ENCODE data around the gene ITGB3. TPM values are rescaled to one million over a fixed set of nuclear protein-coding genes. Genes with fewer than 3 reads are reported as not detected.

Gene ITGB3
- total and polyA plus RNA-seq, 2 of the 8 experiments (the other 6 are each of a cell fraction or from before 2014, with no cell fraction given), result 0.08 to 0.09 TPM

- TF ChIP-seq, protein P1, sequence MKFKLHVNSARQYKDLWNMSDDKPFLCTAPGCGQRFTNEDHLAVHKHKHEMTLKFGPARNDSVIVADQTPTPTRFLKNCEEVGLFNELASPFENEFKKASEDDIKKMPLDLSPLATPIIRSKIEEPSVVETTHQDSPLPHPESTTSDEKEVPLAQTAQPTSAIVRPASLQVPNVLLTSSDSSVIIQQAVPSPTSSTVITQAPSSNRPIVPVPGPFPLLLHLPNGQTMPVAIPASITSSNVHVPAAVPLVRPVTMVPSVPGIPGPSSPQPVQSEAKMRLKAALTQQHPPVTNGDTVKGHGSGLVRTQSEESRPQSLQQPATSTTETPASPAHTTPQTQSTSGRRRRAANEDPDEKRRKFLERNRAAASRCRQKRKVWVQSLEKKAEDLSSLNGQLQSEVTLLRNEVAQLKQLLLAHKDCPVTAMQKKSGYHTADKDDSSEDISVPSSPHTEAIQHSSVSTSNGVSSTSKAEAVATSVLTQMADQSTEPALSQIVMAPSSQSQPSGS (IDR thresholded peaks at IDR 0.05; ENCODE audit: low read length), result no peak
- TF ChIP-seq, protein P2, sequence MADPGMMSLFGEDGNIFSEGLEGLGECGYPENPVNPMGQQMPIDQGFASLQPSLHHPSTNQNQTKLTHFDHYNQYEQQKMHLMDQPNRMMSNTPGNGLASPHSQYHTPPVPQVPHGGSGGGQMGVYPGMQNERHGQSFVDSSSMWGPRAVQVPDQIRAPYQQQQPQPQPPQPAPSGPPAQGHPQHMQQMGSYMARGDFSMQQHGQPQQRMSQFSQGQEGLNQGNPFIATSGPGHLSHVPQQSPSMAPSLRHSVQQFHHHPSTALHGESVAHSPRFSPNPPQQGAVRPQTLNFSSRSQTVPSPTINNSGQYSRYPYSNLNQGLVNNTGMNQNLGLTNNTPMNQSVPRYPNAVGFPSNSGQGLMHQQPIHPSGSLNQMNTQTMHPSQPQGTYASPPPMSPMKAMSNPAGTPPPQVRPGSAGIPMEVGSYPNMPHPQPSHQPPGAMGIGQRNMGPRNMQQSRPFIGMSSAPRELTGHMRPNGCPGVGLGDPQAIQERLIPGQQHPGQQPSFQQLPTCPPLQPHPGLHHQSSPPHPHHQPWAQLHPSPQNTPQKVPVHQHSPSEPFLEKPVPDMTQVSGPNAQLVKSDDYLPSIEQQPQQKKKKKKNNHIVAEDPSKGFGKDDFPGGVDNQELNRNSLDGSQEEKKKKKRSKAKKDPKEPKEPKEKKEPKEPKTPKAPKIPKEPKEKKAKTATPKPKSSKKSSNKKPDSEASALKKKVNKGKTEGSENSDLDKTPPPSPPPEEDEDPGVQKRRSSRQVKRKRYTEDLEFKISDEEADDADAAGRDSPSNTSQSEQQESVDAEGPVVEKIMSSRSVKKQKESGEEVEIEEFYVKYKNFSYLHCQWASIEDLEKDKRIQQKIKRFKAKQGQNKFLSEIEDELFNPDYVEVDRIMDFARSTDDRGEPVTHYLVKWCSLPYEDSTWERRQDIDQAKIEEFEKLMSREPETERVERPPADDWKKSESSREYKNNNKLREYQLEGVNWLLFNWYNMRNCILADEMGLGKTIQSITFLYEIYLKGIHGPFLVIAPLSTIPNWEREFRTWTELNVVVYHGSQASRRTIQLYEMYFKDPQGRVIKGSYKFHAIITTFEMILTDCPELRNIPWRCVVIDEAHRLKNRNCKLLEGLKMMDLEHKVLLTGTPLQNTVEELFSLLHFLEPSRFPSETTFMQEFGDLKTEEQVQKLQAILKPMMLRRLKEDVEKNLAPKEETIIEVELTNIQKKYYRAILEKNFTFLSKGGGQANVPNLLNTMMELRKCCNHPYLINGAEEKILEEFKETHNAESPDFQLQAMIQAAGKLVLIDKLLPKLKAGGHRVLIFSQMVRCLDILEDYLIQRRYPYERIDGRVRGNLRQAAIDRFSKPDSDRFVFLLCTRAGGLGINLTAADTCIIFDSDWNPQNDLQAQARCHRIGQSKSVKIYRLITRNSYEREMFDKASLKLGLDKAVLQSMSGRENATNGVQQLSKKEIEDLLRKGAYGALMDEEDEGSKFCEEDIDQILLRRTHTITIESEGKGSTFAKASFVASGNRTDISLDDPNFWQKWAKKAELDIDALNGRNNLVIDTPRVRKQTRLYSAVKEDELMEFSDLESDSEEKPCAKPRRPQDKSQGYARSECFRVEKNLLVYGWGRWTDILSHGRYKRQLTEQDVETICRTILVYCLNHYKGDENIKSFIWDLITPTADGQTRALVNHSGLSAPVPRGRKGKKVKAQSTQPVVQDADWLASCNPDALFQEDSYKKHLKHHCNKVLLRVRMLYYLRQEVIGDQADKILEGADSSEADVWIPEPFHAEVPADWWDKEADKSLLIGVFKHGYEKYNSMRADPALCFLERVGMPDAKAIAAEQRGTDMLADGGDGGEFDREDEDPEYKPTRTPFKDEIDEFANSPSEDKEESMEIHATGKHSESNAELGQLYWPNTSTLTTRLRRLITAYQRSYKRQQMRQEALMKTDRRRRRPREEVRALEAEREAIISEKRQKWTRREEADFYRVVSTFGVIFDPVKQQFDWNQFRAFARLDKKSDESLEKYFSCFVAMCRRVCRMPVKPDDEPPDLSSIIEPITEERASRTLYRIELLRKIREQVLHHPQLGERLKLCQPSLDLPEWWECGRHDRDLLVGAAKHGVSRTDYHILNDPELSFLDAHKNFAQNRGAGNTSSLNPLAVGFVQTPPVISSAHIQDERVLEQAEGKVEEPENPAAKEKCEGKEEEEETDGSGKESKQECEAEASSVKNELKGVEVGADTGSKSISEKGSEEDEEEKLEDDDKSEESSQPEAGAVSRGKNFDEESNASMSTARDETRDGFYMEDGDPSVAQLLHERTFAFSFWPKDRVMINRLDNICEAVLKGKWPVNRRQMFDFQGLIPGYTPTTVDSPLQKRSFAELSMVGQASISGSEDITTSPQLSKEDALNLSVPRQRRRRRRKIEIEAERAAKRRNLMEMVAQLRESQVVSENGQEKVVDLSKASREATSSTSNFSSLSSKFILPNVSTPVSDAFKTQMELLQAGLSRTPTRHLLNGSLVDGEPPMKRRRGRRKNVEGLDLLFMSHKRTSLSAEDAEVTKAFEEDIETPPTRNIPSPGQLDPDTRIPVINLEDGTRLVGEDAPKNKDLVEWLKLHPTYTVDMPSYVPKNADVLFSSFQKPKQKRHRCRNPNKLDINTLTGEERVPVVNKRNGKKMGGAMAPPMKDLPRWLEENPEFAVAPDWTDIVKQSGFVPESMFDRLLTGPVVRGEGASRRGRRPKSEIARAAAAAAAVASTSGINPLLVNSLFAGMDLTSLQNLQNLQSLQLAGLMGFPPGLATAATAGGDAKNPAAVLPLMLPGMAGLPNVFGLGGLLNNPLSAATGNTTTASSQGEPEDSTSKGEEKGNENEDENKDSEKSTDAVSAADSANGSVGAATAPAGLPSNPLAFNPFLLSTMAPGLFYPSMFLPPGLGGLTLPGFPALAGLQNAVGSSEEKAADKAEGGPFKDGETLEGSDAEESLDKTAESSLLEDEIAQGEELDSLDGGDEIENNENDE (IDR thresholded peaks at IDR 0.05; ENCODE audit: insufficient replicate concordance, low read length), result no peak
- no peak for TF ChIP-seq E2F6 (IDR thresholded peaks at IDR 0.05)
Observed at GRCh38 chr17:47242648-47243047, 11.0 kb upstream of the ITGB3 start (continued).
